ENCODE results near the gene NFILZ. TPM values are rescaled to one million over a fixed set of nuclear protein-coding genes. Genes with fewer than 3 reads are reported as not detected.

Gene NFILZ
- total and polyA plus RNA-seq, 5 donors from 2014 or later = not detected

DNA sequence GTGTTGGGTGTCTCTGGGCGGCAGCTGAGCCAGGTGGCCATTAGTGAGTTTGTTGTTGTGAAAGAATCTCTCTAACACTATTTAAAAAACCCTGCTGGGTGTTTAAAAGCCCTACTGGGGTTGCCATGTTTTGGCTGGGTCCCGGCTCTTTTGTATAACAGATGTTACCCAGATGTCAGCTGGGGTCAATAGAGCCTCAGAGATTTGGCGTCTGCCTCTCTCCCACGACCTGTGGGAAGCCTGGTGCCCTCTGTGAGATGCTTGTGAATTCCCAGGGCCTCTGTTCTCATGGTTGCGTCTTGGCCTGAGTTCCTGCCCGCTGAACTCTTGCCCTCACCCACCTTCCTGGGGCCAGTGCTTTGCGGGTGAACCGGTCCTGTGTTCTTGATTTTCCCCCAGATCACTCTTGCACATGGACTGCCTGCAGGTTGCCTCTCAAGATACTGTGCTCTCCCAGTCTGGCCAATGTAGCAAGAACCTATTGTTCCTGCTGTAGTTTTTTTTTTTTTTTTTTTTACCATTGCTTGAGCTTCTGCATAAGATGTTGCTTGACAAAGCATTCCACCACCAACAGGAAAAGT lies 9.5 kb downstream of the NFILZ start:
- ATAC-seq (ENCODE audit: low read depth in 2 of 2) (no peak), DNase-seq (no peak)
- H3K4me3 ChIP-seq (ENCODE audit: low read depth, low read length) = no peak overlapping the region
- no peaks in the 10 kb centered on the region for H3K4me1 ChIP-seq (ENCODE audit: control insufficient read depth, insufficient read depth, low read length, poor library complexity, severe bottlenecking)
- H3K27ac ChIP-seq (ENCODE audit: insufficient read depth, low read length, poor library complexity, severe bottlenecking) = no peak overlapping the region
- peaks cover 0 to 2% (median 0%) of the 10 kb centered on the region in 7 donors for H3K9me3 Mint-ChIP-seq
- H3K4me1 Mint-ChIP-seq = peaks cover 0 to 6% (median 1%) of the 10 kb centered on the region in 4 donors
- no peak overlapping the region for H3K4me3 Mint-ChIP-seq
- H3K9me3 ChIP-seq (ENCODE audit: control insufficient read depth in 2 of 2, low read length in 2 of 2) = no peaks in the 10 kb centered on the region
- no peaks in the 10 kb centered on the region for H3K36me3 Mint-ChIP-seq
- peaks cover 25% of the 10 kb centered on the region for H3K27me3 Mint-ChIP-seq
- no peak overlapping the region for H3K27ac Mint-ChIP-seq
- H3K27me3 ChIP-seq (ENCODE audit: control insufficient read depth, insufficient read depth, low read length) = peaks cover 2% of the 10 kb centered on the region
- no peaks in the 10 kb centered on the region for H3K36me3 ChIP-seq (ENCODE audit: control insufficient read depth, insufficient read depth, low read length)

DNA sequence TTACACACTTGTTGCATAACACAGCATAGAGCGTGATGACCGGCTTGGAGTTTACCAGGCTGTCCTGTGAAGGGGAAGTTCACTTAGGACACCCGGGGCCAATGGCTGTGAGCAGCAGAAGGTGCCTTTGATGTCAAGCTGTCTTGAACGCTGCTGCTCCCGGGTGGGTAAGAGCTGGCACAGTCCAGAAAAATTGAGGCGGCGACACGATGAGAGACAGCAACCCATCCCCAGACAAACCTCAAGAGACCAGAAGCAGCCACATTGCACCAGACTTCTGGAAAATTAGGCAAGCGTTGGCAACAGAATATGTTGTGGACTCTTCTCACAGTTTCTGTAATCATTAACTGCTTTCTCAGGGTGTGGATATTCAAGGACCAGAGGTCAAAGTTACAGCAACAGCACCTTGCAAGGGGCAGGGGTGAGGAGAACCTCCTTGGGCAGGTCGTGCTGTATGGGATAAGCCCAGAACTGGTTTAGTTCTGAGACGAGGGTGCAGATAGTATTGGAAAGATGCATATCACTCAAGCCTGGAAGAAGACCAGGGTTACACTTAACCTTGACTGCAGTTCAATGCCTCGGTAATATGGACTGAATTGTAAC lies 10.1 kb downstream of the NFILZ start:
- Histone ChIP-seq H3K4me1 (ENCODE audit: control insufficient read depth, insufficient read depth, low read length, poor library complexity, severe bottlenecking) (no peaks in the 10 kb centered on the region), H3K36me3 (ENCODE audit: control insufficient read depth, insufficient read depth, low read length) (no peaks in the 10 kb centered on the region), H3K27ac (ENCODE audit: insufficient read depth, low read length, poor library complexity, severe bottlenecking) (no peak overlapping the region), H3K9me3 (ENCODE audit: control insufficient read depth in 2 of 2, low read length in 2 of 2) (no peaks in the 10 kb centered on the region), H3K27me3 (ENCODE audit: control insufficient read depth, insufficient read depth, low read length) (peaks cover 2% of the 10 kb centered on the region), H3K4me3 (ENCODE audit: low read depth, low read length) (no peak overlapping the region)
- Mint-ChIP-seq H3K9me3 (peaks cover 0 to 2% (median 0%) of the 10 kb centered on the region in 7 donors), H3K27ac (no peak overlapping the region), H3K36me3 (no peaks in the 10 kb centered on the region), H3K4me1 (peaks cover 0 to 6% (median 1%) of the 10 kb centered on the region in 4 donors), H3K4me3 (no peak overlapping the region), H3K27me3 (peaks cover 25% of the 10 kb centered on the region)
- DNase-seq (no peak), ATAC-seq (ENCODE audit: low read depth in 2 of 2) (no peak)

DNA sequence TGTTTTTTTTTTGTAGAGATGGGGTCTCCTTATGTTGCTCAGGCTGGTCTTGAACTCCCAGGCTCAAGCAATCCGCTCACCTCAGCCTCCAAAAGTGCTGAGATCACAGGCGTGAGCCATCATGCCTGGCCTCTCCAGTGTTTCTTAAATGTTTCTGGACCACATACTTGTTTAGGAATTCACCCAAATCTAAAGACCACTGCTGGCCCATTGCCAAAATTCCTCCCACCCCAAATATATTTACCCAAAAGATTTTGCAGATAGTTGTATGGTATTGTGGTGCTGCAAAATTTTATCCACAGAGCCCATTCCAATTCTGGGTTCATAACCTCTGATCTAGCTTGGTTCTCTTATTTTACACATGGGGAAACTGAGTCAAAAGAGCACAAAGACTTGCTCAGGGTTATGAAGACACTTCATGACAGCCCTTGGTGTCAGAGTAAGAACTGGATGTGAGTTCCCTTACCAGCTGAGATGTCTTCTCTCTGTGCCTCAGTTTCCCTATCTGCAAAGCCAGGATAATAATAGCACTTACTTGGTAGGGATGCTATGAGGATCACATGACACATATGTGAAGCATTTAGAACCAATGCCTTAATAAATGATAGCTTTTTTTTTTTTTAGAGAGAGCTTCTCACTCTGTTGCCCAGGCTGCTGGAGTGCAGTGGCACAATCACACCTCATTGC lies 10.9 kb downstream of the NFILZ start:
- no peak for DNase-seq
- no peak overlapping the region for H3K27ac Mint-ChIP-seq
- peaks cover 0 to 2% (median 0%) of the 10 kb centered on the region in 7 donors for H3K9me3 Mint-ChIP-seq
- ATAC-seq (ENCODE audit: low read depth in 2 of 2) = no peak
- Histone ChIP-seq H3K27ac (ENCODE audit: insufficient read depth, low read length, poor library complexity, severe bottlenecking) (no peak overlapping the region), H3K36me3 (ENCODE audit: control insufficient read depth, insufficient read depth, low read length) (no peaks in the 10 kb centered on the region), H3K9me3 (ENCODE audit: control insufficient read depth in 2 of 2, low read length in 2 of 2) (no peaks in the 10 kb centered on the region), H3K4me3 (ENCODE audit: low read depth, low read length) (no peak overlapping the region), H3K4me1 (ENCODE audit: control insufficient read depth, insufficient read depth, low read length, poor library complexity, severe bottlenecking) (no peaks in the 10 kb centered on the region), H3K27me3 (ENCODE audit: control insufficient read depth, insufficient read depth, low read length) (peaks cover 2% of the 10 kb centered on the region)
- H3K36me3 Mint-ChIP-seq = no peaks in the 10 kb centered on the region
- H3K4me1 Mint-ChIP-seq = peaks cover 0 to 6% (median 1%) of the 10 kb centered on the region in 4 donors
- H3K4me3 Mint-ChIP-seq = no peak overlapping the region
- peaks cover 25% of the 10 kb centered on the region for H3K27me3 Mint-ChIP-seq

DNA sequence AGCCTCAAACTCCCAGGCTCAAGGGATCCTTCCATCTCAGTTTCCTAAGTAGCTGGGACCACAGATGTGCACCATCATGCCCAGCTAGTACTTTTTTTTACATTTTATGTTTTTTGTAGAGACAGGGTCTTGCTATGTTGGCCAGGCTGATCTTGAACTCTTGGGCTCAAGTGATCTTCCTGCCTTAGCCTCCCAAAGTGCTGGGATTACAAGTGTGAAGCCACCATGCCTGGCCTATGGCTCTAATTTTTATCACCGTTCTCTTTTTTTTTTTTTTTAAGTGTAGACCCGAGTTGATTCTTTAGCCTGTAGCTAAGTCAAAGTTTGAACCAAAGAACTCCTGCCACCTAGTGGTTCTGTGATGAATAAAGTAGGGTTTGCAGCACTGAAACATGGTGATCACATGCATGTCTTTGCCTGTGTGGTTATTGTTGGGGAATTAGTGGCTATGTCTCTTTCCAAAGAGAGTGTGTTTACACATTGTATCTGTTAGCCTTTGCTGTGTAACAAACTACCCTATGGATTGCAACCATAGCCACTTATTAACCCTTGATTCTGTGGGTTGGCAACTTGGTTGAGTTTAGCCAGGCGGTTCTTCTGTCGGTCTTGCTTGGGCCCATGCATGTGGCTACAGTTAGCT lies 11.6 kb downstream of the NFILZ start:
- Mint-ChIP-seq H3K4me1 (peaks cover 0 to 6% (median 1%) of the 10 kb centered on the region in 4 donors), H3K36me3 (no peaks in the 10 kb centered on the region), H3K9me3 (peaks cover 0 to 2% (median 0%) of the 10 kb centered on the region in 7 donors), H3K27ac (no peak overlapping the region), H3K4me3 (no peak overlapping the region), H3K27me3 (peaks cover 30% of the 10 kb centered on the region)
- Histone ChIP-seq H3K36me3 (ENCODE audit: control insufficient read depth, insufficient read depth, low read length) (no peaks in the 10 kb centered on the region), H3K4me3 (ENCODE audit: low read depth, low read length) (no peak overlapping the region), H3K4me1 (ENCODE audit: control insufficient read depth, insufficient read depth, low read length, poor library complexity, severe bottlenecking) (no peaks in the 10 kb centered on the region), H3K27me3 (ENCODE audit: control insufficient read depth, insufficient read depth, low read length) (peaks cover 5% of the 10 kb centered on the region), H3K9me3 (ENCODE audit: control insufficient read depth in 2 of 2, low read length in 2 of 2) (no peaks in the 10 kb centered on the region), H3K27ac (ENCODE audit: insufficient read depth, low read length, poor library complexity, severe bottlenecking) (no peak overlapping the region)
- ATAC-seq (ENCODE audit: low read depth in 2 of 2) (peak; percentile 46 to 47), DNase-seq (peak in 2 of 3 donors; percentile 48 to 60)

DNA sequence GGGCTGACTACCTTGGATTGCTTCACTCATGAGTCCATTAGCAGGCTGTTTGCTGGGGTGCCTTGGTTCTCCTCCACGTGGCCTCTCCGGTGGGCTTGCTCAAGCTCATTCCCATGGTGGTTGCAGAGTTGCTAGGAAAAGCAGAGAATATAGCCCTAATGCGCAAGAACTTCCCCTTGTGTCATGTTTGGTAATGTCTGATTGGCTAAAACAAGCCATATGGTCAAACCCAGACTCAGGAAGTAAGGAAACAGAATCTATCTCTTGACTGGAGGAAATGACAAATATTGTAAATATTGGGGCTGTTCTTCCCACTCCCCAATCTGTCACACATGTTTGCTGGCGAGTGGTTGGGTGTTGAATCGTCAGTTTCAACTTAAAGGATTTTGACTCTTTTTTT lies 12.1 kb downstream of the NFILZ start:
- Mint-ChIP-seq H3K4me1 (peaks cover 0 to 6% (median 1%) of the 10 kb centered on the region in 4 donors), H3K36me3 (no peaks in the 10 kb centered on the region), H3K27ac (no peak overlapping the region), H3K27me3 (peaks cover 34% of the 10 kb centered on the region), H3K9me3 (peaks cover 0 to 2% (median 0%) of the 10 kb centered on the region in 7 donors), H3K4me3 (no peak overlapping the region)
- Histone ChIP-seq H3K27me3 (ENCODE audit: control insufficient read depth, insufficient read depth, low read length) (peaks cover 5% of the 10 kb centered on the region), H3K36me3 (ENCODE audit: control insufficient read depth, insufficient read depth, low read length) (no peaks in the 10 kb centered on the region), H3K9me3 (ENCODE audit: control insufficient read depth in 2 of 2, low read length in 2 of 2) (no peaks in the 10 kb centered on the region), H3K4me1 (ENCODE audit: control insufficient read depth, insufficient read depth, low read length, poor library complexity, severe bottlenecking) (no peaks in the 10 kb centered on the region), H3K27ac (ENCODE audit: insufficient read depth, low read length, poor library complexity, severe bottlenecking) (no peak overlapping the region), H3K4me3 (ENCODE audit: low read depth, low read length) (no peak overlapping the region)
- DNase-seq (no peak), ATAC-seq (ENCODE audit: low read depth in 2 of 2) (no peak)

DNA sequence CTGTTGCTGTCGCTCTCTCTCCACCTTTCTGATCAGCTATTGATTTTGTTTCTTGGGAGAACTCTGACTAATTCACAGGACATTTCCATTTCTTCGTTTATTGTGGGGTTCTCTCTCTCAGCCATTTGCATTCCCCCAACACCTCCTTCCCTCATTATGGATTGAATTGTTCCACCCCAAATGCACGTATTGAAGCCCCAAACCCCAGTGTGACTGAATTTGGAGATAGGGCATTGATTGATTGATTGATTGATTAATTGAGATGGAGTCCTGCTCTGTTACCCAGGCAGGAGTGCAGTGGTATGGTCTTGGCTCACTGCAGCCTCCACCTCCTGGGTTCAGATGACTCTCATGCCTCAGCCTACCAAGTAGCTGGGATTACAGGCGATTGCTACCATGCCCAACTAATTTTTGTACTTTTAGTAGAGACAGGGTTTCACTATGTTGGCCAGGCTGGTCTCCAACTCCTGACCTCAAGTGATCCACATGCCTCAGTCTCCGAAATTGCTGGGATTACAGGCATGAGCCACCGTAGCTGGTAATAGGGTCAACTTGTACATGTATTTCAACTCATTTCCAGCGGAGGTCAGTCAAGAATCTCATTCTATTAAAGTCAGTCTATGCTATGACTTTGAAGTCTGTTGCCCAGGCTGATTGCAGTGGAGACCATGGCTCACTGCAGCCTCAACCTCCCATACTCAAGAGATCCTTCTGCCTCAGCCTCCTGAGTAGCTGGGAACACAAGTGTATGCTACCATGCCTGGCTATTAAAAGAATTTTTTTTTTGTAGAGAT lies 13.6 kb downstream of the NFILZ start:
- Histone ChIP-seq H3K27ac (ENCODE audit: insufficient read depth, low read length, poor library complexity, severe bottlenecking) (no peak overlapping the region), H3K27me3 (ENCODE audit: control insufficient read depth, insufficient read depth, low read length) (peaks cover 5% of the 10 kb centered on the region), H3K36me3 (ENCODE audit: control insufficient read depth, insufficient read depth, low read length) (no peaks in the 10 kb centered on the region), H3K9me3 (ENCODE audit: control insufficient read depth in 2 of 2, low read length in 2 of 2) (no peaks in the 10 kb centered on the region), H3K4me1 (ENCODE audit: control insufficient read depth, insufficient read depth, low read length, poor library complexity, severe bottlenecking) (no peaks in the 10 kb centered on the region), H3K4me3 (ENCODE audit: low read depth, low read length) (no peak overlapping the region)
- no peak overlapping the region for H3K4me3 Mint-ChIP-seq
- H3K4me1 Mint-ChIP-seq = peaks cover 0 to 2% (median 0%) of the 10 kb centered on the region in 4 donors
- H3K27me3 Mint-ChIP-seq = peaks cover 32% of the 10 kb centered on the region
- no peak overlapping the region for H3K27ac Mint-ChIP-seq
- H3K36me3 Mint-ChIP-seq = no peaks in the 10 kb centered on the region
- DNase-seq (no peak), ATAC-seq (ENCODE audit: low read depth in 2 of 2) (no peak)
- no peaks in the 10 kb centered on the region for H3K9me3 Mint-ChIP-seq

DNA sequence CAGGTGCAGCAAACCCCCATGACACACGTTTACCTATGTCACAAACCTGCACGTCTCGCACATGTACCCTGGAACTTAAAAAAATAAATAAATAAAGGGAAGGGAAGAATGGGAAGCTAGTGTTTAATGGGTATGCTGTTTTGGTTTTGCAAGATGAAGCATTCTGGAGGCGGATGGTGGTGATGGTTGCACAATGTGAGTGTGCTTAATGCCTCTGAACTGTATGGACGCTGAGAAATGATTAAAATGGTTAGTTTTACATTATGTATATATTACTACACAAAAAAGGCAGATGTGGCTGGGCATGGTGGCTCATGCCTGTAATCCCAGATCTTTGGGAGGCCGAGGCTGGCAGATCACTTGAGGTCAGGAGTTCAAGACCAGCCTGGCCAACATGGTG lies 17.8 kb downstream of the NFILZ start:
- Mint-ChIP-seq H3K4me3 (no peak overlapping the region), H3K4me1 (no peaks in the 10 kb centered on the region), H3K27me3 (peaks cover 9% of the 10 kb centered on the region), H3K27ac (no peak overlapping the region), H3K9me3 (no peaks in the 10 kb centered on the region), H3K36me3 (no peaks in the 10 kb centered on the region)
- no peaks in the 10 kb centered on the region for H3K9me3 ChIP-seq (ENCODE audit: control insufficient read depth in 2 of 2, low read length in 2 of 2)
- DNase-seq (no peak), ATAC-seq (ENCODE audit: low read depth in 2 of 2) (no peak)
- peaks cover 4% of the 10 kb centered on the region for H3K27me3 ChIP-seq (ENCODE audit: control insufficient read depth, insufficient read depth, low read length)
- no peak overlapping the region for H3K4me3 ChIP-seq (ENCODE audit: low read depth, low read length)
- H3K36me3 ChIP-seq (ENCODE audit: control insufficient read depth, insufficient read depth, low read length) = no peaks in the 10 kb centered on the region
- H3K27ac ChIP-seq (ENCODE audit: insufficient read depth, low read length, poor library complexity, severe bottlenecking) = no peak overlapping the region
- no peaks in the 10 kb centered on the region for H3K4me1 ChIP-seq (ENCODE audit: control insufficient read depth, insufficient read depth, low read length, poor library complexity, severe bottlenecking)
